Right kidney (tissue), 9 donors: Measurements from ENCODE around the gene SIGLEC15.
"Not testable (repeated sequence)": the region's sequence is repeated elsewhere in the genome, so short reads cannot be mapped to it uniquely, and the experiment has no call there.

Experiments used
- DNase-seq: peaks from one replicate; pipeline ENCODE4 v3.0.0-alpha.2; 2016
- long read RNA-seq, 8 donors: transcript quantifications; one replicate each; lab custom pipeline, GENCODE V29; 2026

SIGLEC15 gene
- long read RNA-seq, donor 1, partial matches to known transcripts, result 0 of 1 reads
- long read RNA-seq, donor 1, other reads (novel, unspliced or antisense), result 0 of 1 reads
- long read RNA-seq, donor 2, result 0 reads
- long read RNA-seq, donor 3, result 0 reads
- long read RNA-seq, donor 4, result 0 reads
- long read RNA-seq, donor 5, result 0 reads
- long read RNA-seq, donor 6, result 0 reads
- long read RNA-seq, donor 7, result 0 reads
- long read RNA-seq, donor 8, result 0 reads

- no peak for DNase-seq
Observed at GRCh38 chr18:45825258-45826044, at the start of gene SIGLEC15. SIGLEC15 (plus strand) TSS chr18:45825675; CDS start chr18:45825729, 54 bp downstream.

- no peak for DNase-seq
Observed at GRCh38 chr18:45775743-45776142, 49.7 kb upstream of the SIGLEC15 start.

GRCh38 chr18:45777393-45777792 lies 48.1 kb upstream of the SIGLEC15 start:
- DNase-seq, result no peak

- no peak for DNase-seq
Observed at GRCh38 chr18:45780568-45780967, 44.9 kb upstream of the SIGLEC15 start.

GRCh38 chr18:45782662-45783061 lies 42.8 kb upstream of the SIGLEC15 start:
- DNase-seq, result no peak

- DNase-seq, result no peak
Observed at GRCh38 chr18:45783097-45784075, 42.1 kb upstream of the SIGLEC15 start.

- DNase-seq, result no peak
Observed at GRCh38 chr18:45785134-45785533, 40.3 kb upstream of the SIGLEC15 start.

- DNase-seq, result no peak
Observed at GRCh38 chr18:45786941-45787340, 38.5 kb upstream of the SIGLEC15 start.

GRCh38 chr18:45787346-45787745 lies 38.1 kb upstream of the SIGLEC15 start:
- DNase-seq, result no peak

- DNase-seq, result no peak
Observed at GRCh38 chr18:45788861-45789260, 36.6 kb upstream of the SIGLEC15 start.

- no peak for DNase-seq
Observed at GRCh38 chr18:45792506-45793263, 32.8 kb upstream of the SIGLEC15 start.

- no peak for DNase-seq
Observed at GRCh38 chr18:45793264-45793965, 32.1 kb upstream of the SIGLEC15 start.

GRCh38 chr18:45801416-45802004 lies 24.0 kb upstream of the SIGLEC15 start:
- no peak for DNase-seq

- DNase-seq, result no peak
Observed at GRCh38 chr18:45802814-45803492, 22.5 kb upstream of the SIGLEC15 start.

GRCh38 chr18:45805551-45805950 lies 19.9 kb upstream of the SIGLEC15 start:
- DNase-seq, result no peak

GRCh38 chr18:45806226-45806625 lies 19.2 kb upstream of the SIGLEC15 start:
- DNase-seq, result no peak

GRCh38 chr18:45807144-45807543 lies 18.3 kb upstream of the SIGLEC15 start:
- not testable (repeated sequence) for DNase-seq

- not testable (repeated sequence) for DNase-seq
Observed at GRCh38 chr18:45814733-45815132, 10.7 kb upstream of the SIGLEC15 start.

- DNase-seq, result no peak
Observed at GRCh38 chr18:45817543-45817942, 7.9 kb upstream of the SIGLEC15 start.

GRCh38 chr18:45818765-45819164 lies 6.7 kb upstream of the SIGLEC15 start:
- DNase-seq, result not testable (repeated sequence)
